HepG2 (cell line): ENCODE measurements around the gene MARCHF11. TPM values are rescaled to one million over a fixed set of nuclear protein-coding genes. Genes with fewer than 3 reads are reported as not detected.

ENCODE experiments used
- ATAC-seq: fragments of 200-7000 bp; cut with Tn5 transposase; 3 replicates; pipeline ENCODE4 v1.9.1; 2020; ENCODE audit warnings: mild to moderate bottlenecking, moderate library complexity
- BruUV-seq: library from RNA; stranded (reverse); fragments of 400-500 nt; replicated peaks from 2 replicates; lab custom pipeline; 2021; lab: Mats Ljungman, UMichigan
- CTCF ChIA-PET: fragments of 300-600 bp; formaldehyde crosslinking; extraction: SDS; loops from one replicate; lab custom pipeline; 2021; ENCODE audit warnings: low total read pairs, inconsistent platforms, low intra/inter-chr PET ratio; lab: Yijun Ruan, JAX
- POLR2A ChIA-PET: fragments of 350-600 bp; sonication (Branson Sonifier 250); formaldehyde crosslinking; loops from one replicate; lab custom pipeline; 2020; ENCODE audit warnings: antibody characterized with exemption, inconsistent platforms; lab: Yijun Ruan, JAX
- DNase-seq: peaks from one replicate; pipeline ENCODE4 v3.0.0-alpha.2; 2015; ENCODE audit warnings: low spot score
- FAIRE-seq: peaks from 3 replicates; lab custom pipeline; 2011; peaks lifted over from hg19 to GRCh38; lab: Jason Lieb, UNC
- H2AFZ ChIP-seq: one replicate; pipeline ENCODE4 v1.6.1; 2011; ENCODE audit warnings: low read length, inconsistent platforms
- H3K27ac ChIP-seq: fragments of 300-600 bp; 3 replicates; pipeline ENCODE4 v1.8.0; 2011; ENCODE audit warnings: mixed run types, mild to moderate bottlenecking, mixed read lengths, low read length, inconsistent platforms; ENCODE audit not compliant: insufficient read depth; ENCODE audit errors: extremely low read length
- H3K27me3 ChIP-seq, 2 experiments: fragments of 200-600 bp in 1 of 2; 2 replicates in 1 of 2; 3 replicates in 1 of 2; pipeline versions ENCODE4 v1.6.0 to v1.8.0; 2011; ENCODE audit warnings: low read length in 2 of 2, mild to moderate bottlenecking in 2 of 2, moderate library complexity in 2 of 2, inconsistent platforms in 1 of 2; ENCODE audit not compliant: insufficient read depth in 2 of 2, control insufficient read depth in 1 of 2
- H3K36me3 ChIP-seq, 2 experiments: fragments of 200-600 bp in 1 of 2; replicated peaks in 1 of 2; 2 replicates in 1 of 2; 3 replicates in 1 of 2; pipeline versions ENCODE4 v1.5.1 to v1.8.0; 2011; ENCODE audit warnings: low read length in 2 of 2, inconsistent platforms in 1 of 2; ENCODE audit not compliant: insufficient read depth in 2 of 2, control insufficient read depth in 1 of 2
- H3K4me1 ChIP-seq: 2 replicates; pipeline ENCODE4 v1.5.1; 2012; ENCODE audit warnings: low read length, inconsistent platforms; ENCODE audit not compliant: insufficient read depth
- H3K4me2 ChIP-seq: 2 replicates; pipeline ENCODE4 v1.6.0; 2011; ENCODE audit warnings: low read depth, low read length, inconsistent platforms
- H3K4me3 ChIP-seq, 3 experiments: fragments of 200-600 bp in 1 of 3; sonication (generic), shearing (Covaris generic) in 1 of 3; replicated peaks in 1 of 3; 2 replicates each; pipeline ENCODE4 v1.5.1; 2011 to 2016; ENCODE audit warnings: low read length in 3 of 3, inconsistent platforms in 2 of 3, low read depth in 2 of 3, mild to moderate bottlenecking in 2 of 3, control low read depth in 1 of 3, mixed read lengths in 1 of 3; ENCODE audit not compliant: insufficient read depth in 1 of 3
- H3K79me2 ChIP-seq: one replicate; pipeline ENCODE4 v1.6.1; 2011; ENCODE audit warnings: low read length, inconsistent platforms; ENCODE audit not compliant: insufficient read depth
- H3K9ac ChIP-seq: 2 replicates; pipeline ENCODE4 v1.6.0; 2011; ENCODE audit warnings: mild to moderate bottlenecking, low read depth, low read length, inconsistent platforms; ENCODE audit not compliant: insufficient read depth
- H3K9me3 ChIP-seq: 2 replicates; pipeline ENCODE4 v1.5.1; 2012; ENCODE audit warnings: mild to moderate bottlenecking, low read length
- H4K20me1 ChIP-seq: 2 replicates; pipeline ENCODE4 v1.6.0; 2011; ENCODE audit warnings: inconsistent platforms, mild to moderate bottlenecking, low read length, moderate library complexity; ENCODE audit not compliant: insufficient read depth
- CEBPB ChIP-seq: IDR thresholded peaks from 2 replicates; pipeline ENCODE4 v1.6.1; 2011; ENCODE audit warnings: low read depth, low read length, improper control_type of control experiment, borderline replicate concordance
- NFIC ChIP-seq: IDR thresholded peaks from 2 replicates; pipeline ENCODE4 v1.6.1; 2012; ENCODE audit warnings: mild to moderate bottlenecking, low read length, inconsistent platforms
- WGBS: methylation state at CpG from one replicate; pipeline ENCODE4 v1.1.6; 2017; ENCODE audit warnings: low lambda C conversion rate; 5-methylcytosine and 5-hydroxymethylcytosine counted together
- in situ Hi-C: cut with HindIII; loops from 2 replicates; pipeline ENCODE4 v1.10.0; 2017; ENCODE audit warnings: low pct_unique_long_range_greater_than_20kb; ENCODE audit not compliant: extremely low pct_ligation_motif_present
- intact Hi-C: fragments of 100-400 bp; cut with micrococcal nuclease; formaldehyde crosslinking; loops from one replicate; pipeline ENCODE4 v1.10.0; 2022; ENCODE audit not compliant: unreplicated experiment
- polyA plus RNA-seq, 8 experiments: library from polyadenylated mRNA; depleted of rRNA in 3 of 8; stranded (reverse) in 7 of 8; unstranded in 1 of 8; fragments of >200 nt; fragmentation: Illumina TruSeq in 4 of 8; extraction: Trizol in 4 of 8; gene quantifications; 2 replicates each; pipeline versions ENCODE4 v1.2.1 to v1.2.3, GENCODE V29; 2011 to 2016; ENCODE audit warnings: low read depth in 4 of 8, missing spikeins in 1 of 8, mixed read lengths in 1 of 8; ENCODE audit not compliant: insufficient read depth in 1 of 8
- small RNA-seq, 3 experiments: library from RNA; depleted of rRNA; stranded (forward); fragments of <200 nt; gene quantifications; one replicate each; pipeline ENCODE3, GENCODE V24; 2012; ENCODE audit warnings: low read depth in 2 of 3, low replicate concordance in 1 of 3; ENCODE audit not compliant: insufficient read length in 3 of 3, insufficient read depth in 2 of 3
- total RNA-seq, 5 experiments: library from RNA; depleted of rRNA; stranded (reverse); fragments of >200 nt; fragmentation: Illumina TruSeq; extraction: Trizol; gene quantifications; 2 replicates each; pipeline ENCODE4 v1.2.3, GENCODE V29; 2016; ENCODE audit warnings: low read depth in 1 of 5

The MARCHF11 gene
- total and polyA plus RNA-seq, 2 of the 13 experiments (the other 11 are each of a cell fraction or from before 2014, with no cell fraction given): not detected

- DNase-seq: no peak
- H4K20me1 ChIP-seq: no peaks in the 10 kb centered on the region
- peak; percentile 37; the same call in 1 of the 2 replicates for TF ChIP-seq CEBPB
- TF ChIP-seq NFIC: no peak
- TF ChIP-seq, all 625 proteins: peak for 1
- Histone ChIP-seq H3K36me3 (no peaks in the 10 kb centered on the region), H3K9ac (no peak overlapping the region), H3K4me1 (no peaks in the 10 kb centered on the region), H3K27me3 (no peaks in the 10 kb centered on the region), H3K27ac (no peak overlapping the region), H3K9me3 (peaks cover 91% of the 10 kb centered on the region), H3K79me2 (no peaks in the 10 kb centered on the region), H3K4me3 (no peak overlapping the region), H3K4me2 (no peak overlapping the region), H2AFZ (no peak overlapping the region)
- ChIA-PET POLR2A (no interaction called here), CTCF (no interaction called here)
- no TSS peak for BruUV-seq
- 18% methylated on average over 2 of the region's 2 CpGs for WGBS
- intact Hi-C loops (no loop called here), in situ Hi-C loops (no loop called here)
- ATAC-seq (no peak), FAIRE-seq (no peak)
These were observed 161.9 kb downstream of the MARCHF11 start for GRCh38 chr5:16017720-16018119.

Small RNA genes lying within 50 kb of the gene (small RNA-seq; reads per million reads assigned to genes)
- 0 reads per million in 3 experiments for gene RNA5SP178
